ENCODE data around the gene SUPT6H. TPM values are rescaled to one million over a fixed set of nuclear protein-coding genes. Genes with fewer than 3 reads are reported as not detected.
"Not testable (repeated sequence)": the region's sequence is repeated elsewhere in the genome, so short reads cannot be mapped to it uniquely, and the experiment has no call there.

SUPT6H gene
- total and polyA plus RNA-seq, 2 of the 4 experiments (the other 2 are of a cell fraction) = 41.4 to 44.8 TPM

DNA sequence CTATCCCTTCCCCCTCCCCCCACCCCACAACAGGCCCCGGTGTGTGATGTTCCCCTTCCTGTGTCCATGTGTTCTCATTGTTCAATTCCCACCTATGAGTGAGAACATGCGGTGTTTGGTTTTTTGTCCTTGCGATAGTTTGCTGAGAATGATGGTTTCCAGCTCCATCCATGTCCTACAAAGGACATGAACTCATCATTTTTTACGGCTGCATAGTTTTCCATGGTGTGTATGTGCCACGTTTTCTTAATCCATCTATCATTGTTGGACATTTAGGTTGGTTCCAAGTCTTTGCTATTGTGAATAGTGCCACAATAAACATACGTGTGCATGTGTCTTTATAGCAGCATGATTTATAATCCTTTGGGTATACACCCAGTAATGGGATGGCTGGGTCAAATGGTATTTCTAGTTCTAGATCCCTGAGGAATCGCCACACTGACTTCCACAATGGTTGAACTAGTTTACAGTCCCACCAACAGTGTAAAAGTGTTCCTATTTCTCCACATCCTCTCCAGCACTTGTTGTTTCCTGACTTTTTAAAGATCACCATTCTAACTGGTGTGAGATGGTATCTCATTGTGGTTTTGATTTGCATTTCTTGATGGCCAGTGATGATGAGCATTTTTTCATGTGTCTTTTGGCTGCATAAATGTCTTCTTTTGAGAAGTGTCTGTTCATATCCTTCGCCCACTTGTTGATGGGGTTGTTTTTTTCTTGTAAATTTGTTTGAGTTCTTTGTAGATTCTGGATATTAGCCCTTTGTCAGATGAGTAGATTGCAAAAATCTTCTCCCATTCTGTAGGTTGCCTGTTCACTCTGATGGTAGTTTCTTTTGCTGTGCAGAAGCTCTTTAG is 74.1 kb downstream of the SUPT6H start:
- H3K4me2 ChIP-seq (ENCODE audit: low read depth, low read length); H4K5ac ChIP-seq (ENCODE audit: low read depth, low read length); H3K27me3 ChIP-seq (ENCODE audit: control insufficient read depth, insufficient read depth, low read length); H2BK5ac ChIP-seq (ENCODE audit: low read depth, low read length, poor library complexity, severe bottlenecking); H3K9me1 ChIP-seq (ENCODE audit: insufficient read depth, low read length); H2AK9ac ChIP-seq (replicated peaks; ENCODE audit: low read depth, low read length, poor library complexity); dilution Hi-C loops (cut with HindIII; ENCODE audit: low sequenced_read_pairs, unreplicated experiment); ATAC-seq (ENCODE audit: low read depth); H2BK15ac ChIP-seq (ENCODE audit: low read depth, low read length); H3K23ac ChIP-seq (ENCODE audit: low read depth, low read length); H2BK120ac ChIP-seq (ENCODE audit: low read depth, low read length); intact Hi-C loops (cut with micrococcal nuclease); H3K14ac ChIP-seq (replicated peaks; ENCODE audit: low read depth, low read length); H3K27ac ChIP-seq (ENCODE audit: insufficient read depth, low read length); H4K8ac ChIP-seq (ENCODE audit: low read depth in 2 of 2, low read length in 2 of 2); H4K91ac ChIP-seq (ENCODE audit: insufficient read depth, low read depth, low read length); H3K79me1 ChIP-seq (ENCODE audit: low read depth in 1 of 2, low read length in 2 of 2); POLR2A ChIA-PET (ENCODE audit: unreplicated experiment); H3K9ac ChIP-seq (ENCODE audit: low read depth, low read length); H3K18ac ChIP-seq (ENCODE audit: low read depth, low read length); H2AK5ac ChIP-seq (ENCODE audit: low read depth, low read length); H4K20me1 ChIP-seq (ENCODE audit: insufficient read depth, low read length); H3K36me3 ChIP-seq (ENCODE audit: control insufficient read depth, insufficient read depth, low read length); H2AFZ ChIP-seq (replicated peaks; ENCODE audit: low read length, poor library complexity); H3K9me3 ChIP-seq (ENCODE audit: control insufficient read depth, insufficient read depth, low read length); H3K4ac ChIP-seq (ENCODE audit: low read depth, low read length); H3K56ac ChIP-seq (ENCODE audit: extremely low read depth, insufficient read depth, low read length); H3K4me1 ChIP-seq (ENCODE audit: control insufficient read depth, insufficient read depth, low read length); DNase-seq; BruUV-seq (replicated peaks); H2BK20ac ChIP-seq (ENCODE audit: low read depth, low read length); H3K4me3 ChIP-seq (ENCODE audit: insufficient read depth, low read depth, low read length): not testable (repeated sequence)
- CTCF ChIA-PET = interaction anchor here (1.5 kb wide), 1 partner anchor 9 kb away, joined by 5 read pairs; no protein-coding TSS in a partner anchor
- no CpG with 5 or more reads among the region's 8 CpGs for WGBS, 2 experiments (ENCODE audit: extremely low coverage in 2 of 2, insufficient read length in 1 of 2)
- in situ Hi-C loops (cut with MboI; ENCODE audit: low sequenced_read_pairs) = loop anchor here (10.0 kb wide), 1 partner anchor 369 kb away; no protein-coding TSS in a partner anchor

Data from IMR-90 (cell line).